ENCODE results near the gene CKB.

- no peak for TF ChIP-seq EZH2phosphoT487 (IDR thresholded peaks at IDR 0.05; ENCODE audit: borderline replicate concordance, low read depth, low read length)
- TF ChIP-seq CTCF (conservative IDR thresholded peaks at IDR 0.05; ENCODE audit: low read length): no peak
These were observed 19.3 kb downstream of the CKB start for GRCh38 chr14:103503296-103503695.

Data from OCI-LY7 (cell line).